D721Med (cell line): ENCODE measurements around the gene CCT6A.
"Not testable (repeated sequence)": the region's sequence is repeated elsewhere in the genome, so short reads cannot be mapped to it uniquely, and the experiment has no call there.

ENCODE experiments used
- DNase-seq: peaks from one replicate; pipeline ENCODE4 v3.0.0; 2011; ENCODE audit warnings: low spot score; ENCODE audit not compliant: insufficient read length
- FAIRE-seq: peaks from 2 replicates; lab custom pipeline; 2011; peaks lifted over from hg19 to GRCh38; lab: Jason Lieb, UNC
- TF ChIP-seq, protein P1 (sequence below): IDR thresholded peaks from 2 replicates; pipeline ENCODE4 v1.5.1; 2012; ENCODE audit warnings: mild to moderate bottlenecking, control low read depth; ENCODE audit not compliant: insufficient read depth; ENCODE audit errors: missing control alignments

The CCT6A gene

DNA sequence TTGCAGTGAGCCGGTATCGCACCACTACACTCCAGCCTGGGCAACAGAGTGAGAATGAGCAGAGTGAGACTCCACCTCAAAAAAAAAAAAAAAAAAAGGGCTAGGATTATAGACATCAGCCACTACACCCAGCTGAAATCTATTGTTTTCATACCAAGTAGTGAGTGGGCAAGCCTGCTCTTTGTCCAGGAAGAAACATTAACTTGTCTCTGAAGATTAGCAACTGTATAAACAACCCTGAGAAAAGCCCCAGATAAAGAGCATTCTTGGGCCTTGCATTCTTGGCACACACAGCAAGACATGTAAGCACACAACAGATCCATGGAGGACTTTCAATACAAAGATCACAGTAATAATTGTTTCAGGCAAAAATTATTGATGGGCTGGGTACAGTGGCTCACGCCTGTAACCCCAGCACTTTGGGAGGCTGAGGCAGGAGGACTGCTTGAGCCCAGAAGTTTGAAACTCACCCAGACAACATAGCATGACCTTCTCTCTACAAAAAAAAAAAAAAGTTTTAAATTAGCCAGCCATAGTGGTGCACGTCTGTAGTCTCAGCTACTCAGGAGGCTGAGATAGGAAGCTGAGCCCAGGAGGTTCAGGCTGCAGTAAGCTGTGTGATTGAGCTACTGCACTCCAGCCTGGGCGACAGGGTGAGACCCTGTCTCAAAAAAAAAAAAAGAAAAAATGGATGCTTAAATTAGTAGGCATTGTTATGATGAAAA lies 4.7 kb upstream of the CCT6A start:
- TF ChIP-seq, protein P1, sequence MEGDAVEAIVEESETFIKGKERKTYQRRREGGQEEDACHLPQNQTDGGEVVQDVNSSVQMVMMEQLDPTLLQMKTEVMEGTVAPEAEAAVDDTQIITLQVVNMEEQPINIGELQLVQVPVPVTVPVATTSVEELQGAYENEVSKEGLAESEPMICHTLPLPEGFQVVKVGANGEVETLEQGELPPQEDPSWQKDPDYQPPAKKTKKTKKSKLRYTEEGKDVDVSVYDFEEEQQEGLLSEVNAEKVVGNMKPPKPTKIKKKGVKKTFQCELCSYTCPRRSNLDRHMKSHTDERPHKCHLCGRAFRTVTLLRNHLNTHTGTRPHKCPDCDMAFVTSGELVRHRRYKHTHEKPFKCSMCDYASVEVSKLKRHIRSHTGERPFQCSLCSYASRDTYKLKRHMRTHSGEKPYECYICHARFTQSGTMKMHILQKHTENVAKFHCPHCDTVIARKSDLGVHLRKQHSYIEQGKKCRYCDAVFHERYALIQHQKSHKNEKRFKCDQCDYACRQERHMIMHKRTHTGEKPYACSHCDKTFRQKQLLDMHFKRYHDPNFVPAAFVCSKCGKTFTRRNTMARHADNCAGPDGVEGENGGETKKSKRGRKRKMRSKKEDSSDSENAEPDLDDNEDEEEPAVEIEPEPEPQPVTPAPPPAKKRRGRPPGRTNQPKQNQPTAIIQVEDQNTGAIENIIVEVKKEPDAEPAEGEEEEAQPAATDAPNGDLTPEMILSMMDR = no peak
- DNase-seq (no peak), FAIRE-seq (no peak)

DNA sequence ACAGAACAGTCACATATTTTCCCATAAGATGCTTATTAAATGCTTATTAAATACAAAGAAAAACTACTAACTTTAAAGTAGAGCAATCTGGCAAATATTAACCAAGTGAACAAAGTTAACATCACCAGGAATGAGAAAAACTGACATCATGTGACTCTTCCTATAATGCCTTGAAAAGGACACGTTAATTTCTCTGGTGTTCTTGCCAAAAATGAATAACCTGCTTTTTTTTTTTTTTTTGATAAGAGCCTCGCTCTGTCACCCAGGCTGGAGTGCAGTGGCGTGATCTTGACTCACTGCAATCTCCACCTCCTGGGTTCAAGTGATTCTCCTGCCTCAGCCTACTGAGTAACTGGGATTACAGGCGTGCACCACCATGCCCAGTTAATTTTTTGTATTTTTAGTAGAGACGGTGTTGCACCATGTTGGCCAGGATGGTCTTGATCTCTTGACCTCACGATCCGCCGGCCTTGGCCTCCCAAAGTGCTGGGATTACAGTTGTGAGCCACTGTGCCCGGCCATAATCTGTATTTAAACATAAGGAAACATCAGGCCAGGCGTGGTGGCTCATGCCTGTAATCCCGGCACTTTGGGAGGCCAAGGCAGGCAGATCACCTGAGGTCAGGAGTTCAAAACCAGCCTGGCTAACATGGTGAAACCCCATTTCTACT lies 4.0 kb upstream of the CCT6A start:
- not testable (repeated sequence) for FAIRE-seq, DNase-seq

DNA sequence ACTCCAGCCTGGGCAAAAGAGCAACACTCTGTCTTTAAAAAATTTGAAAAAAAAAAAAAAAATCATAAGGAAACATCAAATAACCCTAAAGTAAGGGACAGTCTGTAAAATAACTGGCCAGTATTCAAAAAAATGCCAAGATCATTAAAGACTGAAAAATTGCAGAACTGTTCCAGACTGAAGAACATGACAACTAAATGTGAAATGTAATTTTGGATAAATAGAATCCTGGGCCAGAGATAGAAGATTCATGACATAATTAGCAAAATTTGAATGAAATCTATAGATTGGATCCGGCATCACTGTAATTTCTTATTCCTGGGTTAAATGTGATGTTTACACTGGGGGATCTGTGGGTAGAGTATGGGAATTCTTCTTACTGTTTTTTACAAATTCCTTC lies 3.3 kb upstream of the CCT6A start:
- TF ChIP-seq, protein P1 = no peak
- DNase-seq = no peak
- FAIRE-seq = no peak

DNA sequence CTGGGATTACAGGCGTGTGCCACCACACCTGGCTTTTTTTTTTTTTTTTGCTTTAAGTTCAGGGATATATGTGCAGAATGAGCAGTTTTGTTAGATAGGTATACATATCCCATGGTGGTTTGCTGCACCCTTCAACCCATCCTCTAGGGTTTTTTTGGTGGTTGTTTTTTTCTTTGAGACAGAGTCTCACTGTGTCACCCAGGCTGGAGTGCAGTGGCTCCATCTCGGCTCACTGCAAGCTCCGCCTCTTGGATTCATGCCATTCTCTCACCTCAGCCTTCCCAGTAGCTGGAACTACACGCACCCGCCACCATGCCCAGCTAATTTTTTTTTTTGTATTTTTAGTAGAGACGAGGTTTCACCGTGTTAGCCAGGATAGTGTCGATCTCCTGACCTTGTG lies 2.8 kb upstream of the CCT6A start:
- FAIRE-seq, DNase-seq: not testable (repeated sequence)

DNA sequence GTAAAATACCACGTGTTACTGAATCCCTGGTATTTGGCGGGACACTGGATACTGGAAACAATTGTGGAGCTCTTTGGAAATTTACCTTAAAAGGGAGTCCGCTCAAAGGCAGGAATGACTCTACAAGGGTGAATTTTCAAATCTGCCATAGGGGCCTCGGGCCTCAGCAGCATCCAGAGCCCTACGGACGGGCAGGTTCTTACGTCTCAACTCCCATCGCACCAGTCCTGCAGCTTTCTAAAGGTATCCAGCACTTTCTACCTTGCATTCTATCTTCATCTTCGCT lies 569 bp upstream of the CCT6A start:
- DNase-seq (no peak), FAIRE-seq (no peak)
- TF ChIP-seq, protein P1 = no peak

DNA sequence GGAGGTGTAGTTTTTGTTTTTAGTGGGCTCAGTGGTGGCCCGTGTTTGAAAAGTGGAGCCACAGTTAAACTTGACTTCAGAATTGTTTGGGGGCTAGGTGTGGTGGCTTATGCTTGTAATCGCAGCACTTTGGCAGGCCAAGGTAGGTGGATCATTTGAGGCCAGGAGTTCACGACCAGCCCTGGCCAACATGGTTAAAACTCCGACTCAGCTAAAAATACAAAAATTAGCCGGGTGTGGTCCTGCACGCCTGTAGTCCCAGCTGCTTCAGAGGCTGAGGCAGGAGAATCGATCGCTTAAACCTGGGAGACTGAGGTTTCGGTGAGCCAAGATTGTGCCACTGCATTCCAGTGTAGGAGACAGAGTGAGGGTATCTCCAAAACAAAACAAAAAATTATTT lies 1.8 kb downstream of the CCT6A start:
- no peak for FAIRE-seq
- no peak for DNase-seq
- TF ChIP-seq, protein P1 = no peak

DNA sequence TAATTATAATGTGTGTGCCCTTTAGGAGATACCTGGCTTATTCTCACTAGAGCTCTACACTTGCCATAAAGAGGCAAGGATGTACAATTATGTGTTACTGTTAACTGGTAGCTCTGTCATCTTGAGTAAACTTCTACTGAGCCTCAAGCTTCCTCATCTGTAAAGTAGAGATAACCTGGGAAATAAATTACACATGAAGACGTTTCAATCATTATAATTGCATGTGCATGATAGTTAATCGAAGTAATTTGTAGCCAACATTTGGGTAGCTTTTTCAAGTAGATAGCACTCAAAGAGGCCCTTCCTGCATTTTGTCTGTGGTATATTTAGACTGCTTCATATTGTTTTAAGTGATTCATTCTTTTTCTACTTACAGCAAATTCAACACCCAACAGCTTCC lies 2.4 kb downstream of the CCT6A start:
- FAIRE-seq (no peak), DNase-seq (no peak)
- TF ChIP-seq, protein P1 = no peak

DNA sequence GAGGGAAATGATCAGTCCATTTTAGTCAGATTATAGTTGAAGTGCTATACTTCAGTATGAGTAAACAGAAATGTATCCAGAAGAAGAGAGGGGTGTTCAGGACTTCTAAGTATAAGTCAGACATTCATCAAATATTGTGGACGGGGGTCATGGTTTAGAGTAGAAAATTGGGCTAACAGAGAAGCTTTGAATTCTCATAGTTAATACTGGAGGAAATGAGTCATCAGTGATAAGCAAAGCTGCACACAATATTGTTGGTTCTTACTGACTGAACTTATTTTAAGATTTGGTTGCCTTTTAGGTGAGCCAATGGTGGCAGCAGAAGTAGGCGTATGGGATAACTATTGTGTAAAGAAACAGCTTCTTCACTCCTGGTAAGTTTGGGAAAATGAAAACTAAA lies 10.8 kb downstream of the CCT6A start:
- FAIRE-seq = no peak
- DNase-seq = no peak
- TF ChIP-seq, protein P1 = no peak
